Breast epithelium (tissue), 4 donors: ENCODE results near the gene OR52N5. TPM values are rescaled to one million over a fixed set of nuclear protein-coding genes. Genes with fewer than 3 reads are reported as not detected.

Experiments
- DNase-seq, 2 donors: peaks; one replicate each; pipeline ENCODE4 v3.0.0-alpha.2; 2019; ENCODE audit warnings: low spot score in 2 of 2
- H3K27ac ChIP-seq, 2 donors: fragments of 200-600 bp; sonication (generic) in 1 of 2; one replicate each; pipeline ENCODE4 v1.5.1; 2016 to 2019; ENCODE audit warnings: mild to moderate bottlenecking in 1 of 2
- H3K27me3 ChIP-seq, 2 donors: fragments of 200-600 bp; sonication (generic) in 1 of 2; one replicate each; pipeline versions ENCODE4 v1.5.1 to v1.6.0; 2017 to 2019; ENCODE audit warnings: control low read depth in 1 of 2, mild to moderate bottlenecking in 1 of 2
- H3K36me3 ChIP-seq: fragments of 200-600 bp; one replicate; pipeline ENCODE4 v1.5.1; 2019
- H3K4me1 ChIP-seq, 2 donors: fragments of 200-600 bp; sonication (generic); one replicate each; pipeline ENCODE4 v1.5.1; 2016 to 2019; ENCODE audit warnings: control low read depth in 1 of 2
- H3K4me3 ChIP-seq, 3 donors: fragments of 200-600 bp; sonication (generic); 1 replicate in 2 of 3; 2 replicates in 1 of 3; pipeline ENCODE4 v1.5.1; 2016 to 2019; ENCODE audit warnings: mild to moderate bottlenecking in 3 of 3, moderate library complexity in 2 of 3
- H3K9me3 ChIP-seq, 2 donors: fragments of 200-600 bp; sonication (generic) in 1 of 2; one replicate each; pipeline ENCODE4 v1.5.1; 2016 to 2019; ENCODE audit warnings: control low read depth in 1 of 2
- CTCF ChIP-seq, 3 donors: fragments of 450-650 bp; IDR thresholded peaks; one replicate each; pipeline ENCODE4 v1.5.1; 2016 to 2017; ENCODE audit warnings: antibody characterized with exemption in 3 of 3, mild to moderate bottlenecking in 3 of 3, moderate library complexity in 3 of 3
- POLR2A ChIP-seq: fragments of 450-650 bp; IDR thresholded peaks from one replicate; pipeline ENCODE4 v1.6.1; 2016; ENCODE audit warnings: antibody characterized with exemption, mild to moderate bottlenecking, moderate library complexity
- POLR2AphosphoS5 ChIP-seq, 3 donors: sonication (generic); formaldehyde crosslinking; IDR thresholded peaks; one replicate each; pipeline ENCODE4 v1.6.1; 2017; ENCODE audit warnings: antibody characterized with exemption in 3 of 3
- intact Hi-C: fragments of 100-400 bp; cut with DNase I; formaldehyde crosslinking; loops from one replicate; pipeline ENCODE4 v1.15.1; 2023; ENCODE audit warnings: low total_unique reads
- total RNA-seq, 3 donors: library from RNA; depleted of rRNA; stranded (reverse); fragments of >200 nt; gene quantifications; one replicate each; pipeline ENCODE4 v1.1.0, GENCODE V29; 2016

Gene OR52N5
- total RNA-seq, 3 donors from 2014 or later, result 0.29 TPM; not detected in 2

- no peak overlapping the region for H3K27ac ChIP-seq
- no peaks in the 10 kb centered on the region for H3K36me3 ChIP-seq
- TF ChIP-seq POLR2AphosphoS5 (IDR thresholded peaks at IDR 0.05) (no peak), POLR2A (no peak), CTCF (IDR thresholded peaks at IDR 0.05) (no peak)
- no peaks in the 10 kb centered on the region for H3K27me3 ChIP-seq
- H3K4me3 ChIP-seq, result no peak overlapping the region
- no peaks in the 10 kb centered on the region for H3K4me1 ChIP-seq
- intact Hi-C loops, result no loop called here
- no peaks in the 10 kb centered on the region for H3K9me3 ChIP-seq
- no peak for DNase-seq
Observed at GRCh38 chr11:5726351-5726750, 56.8 kb downstream of the OR52N5 start.

Other genes with a start within 250 kb of the OR52N5 start
- 1 to 10 TPM in 2 of 3 donors, under 1 TPM in 1; 0.96 to 2.0 (median 1.8) TPM for gene OR52H1, start 234.8 kb downstream of the OR52N5 start, total RNA-seq
- gene OR52B6, start 202.5 kb downstream of the OR52N5 start, total RNA-seq, result not detected
- 1 to 10 TPM; 2.2 to 6.1 (median 2.6) TPM for gene TRIM6, start 186.7 kb downstream of the OR52N5 start, total RNA-seq
- gene TRIM34, start 158.4 kb downstream of the OR52N5 start, total RNA-seq, result 10 to 100 TPM in 2 of 3 donors, 1 to 10 TPM in 1; 5.9 to 12.1 (median 10.9) TPM
- 10 to 100 TPM; 17.1 to 34.4 (median 28.5) TPM for gene TRIM5, start 98.3 kb downstream of the OR52N5 start, total RNA-seq
- 10 to 100 TPM; 59.7 to 90.3 (median 62.3) TPM for gene TRIM22, start 93.6 kb downstream of the OR52N5 start, total RNA-seq
- under 1 TPM in 1 of 3 donors, not detected in 2; 0.44 TPM for gene OR56B1, start 46.9 kb downstream of the OR52N5 start, total RNA-seq
- not detected for gene OR52N4, start 29.1 kb downstream of the OR52N5 start, total RNA-seq
- gene OR52N1, start 7.9 kb upstream of the OR52N5 start, total RNA-seq, result under 1 TPM in 2 of 3 donors, not detected in 1; under 0.01 to 0.73 TPM
- not detected for gene OR52N2, start 25.6 kb upstream of the OR52N5 start, total RNA-seq
- gene OR52E6, start 58.5 kb upstream of the OR52N5 start, total RNA-seq, result not detected
- not detected for gene OR52E8, start 74.3 kb upstream of the OR52N5 start, total RNA-seq
- not detected for gene OR52E4, start 97.3 kb upstream of the OR52N5 start, total RNA-seq
- gene OR52E5, start 109.9 kb upstream of the OR52N5 start, total RNA-seq, result not detected
- not detected for gene OR56A3, start 158.9 kb upstream of the OR52N5 start, total RNA-seq
- not detected for gene OR56A5, start 185.1 kb upstream of the OR52N5 start, total RNA-seq
- not detected for gene OR52L1, start 203.6 kb upstream of the OR52N5 start, total RNA-seq
- not detected for gene OR56A4, start 223.6 kb upstream of the OR52N5 start, total RNA-seq
- not detected for gene OR56A1, start 247.4 kb upstream of the OR52N5 start, total RNA-seq